Stimulated activated CD4-positive, alpha-beta T cell treated with anti-CD3 and anti-CD28 coated beads, Interleukin-4, amount 100 ng/mL, for 1 hour (primary cell): ENCODE results near the gene ARMH3.
"Not testable (repeated sequence)": the region's sequence is repeated elsewhere in the genome, so short reads cannot be mapped to it uniquely, and the experiment has no call there.

Source experiments
- DNase-seq: peaks from one replicate; pipeline ENCODE4 v3.0.0-alpha.2; 2020

Gene ARMH3

GRCh38 chr10:102055647-102056419, at the start of gene ARMH3:
ARMH3 (minus strand) TSS chr10:102056173; CDS start chr10:102040114, 16,059 bp downstream.
- DNase-seq, result peak; percentile 87

- DNase-seq, result no peak
Measured at GRCh38 chr10:102102421-102102820, 46.4 kb upstream of the ARMH3 start.

GRCh38 chr10:102101152-102101551, 45.2 kb upstream of the ARMH3 start:
- DNase-seq, result no peak

DNA sequence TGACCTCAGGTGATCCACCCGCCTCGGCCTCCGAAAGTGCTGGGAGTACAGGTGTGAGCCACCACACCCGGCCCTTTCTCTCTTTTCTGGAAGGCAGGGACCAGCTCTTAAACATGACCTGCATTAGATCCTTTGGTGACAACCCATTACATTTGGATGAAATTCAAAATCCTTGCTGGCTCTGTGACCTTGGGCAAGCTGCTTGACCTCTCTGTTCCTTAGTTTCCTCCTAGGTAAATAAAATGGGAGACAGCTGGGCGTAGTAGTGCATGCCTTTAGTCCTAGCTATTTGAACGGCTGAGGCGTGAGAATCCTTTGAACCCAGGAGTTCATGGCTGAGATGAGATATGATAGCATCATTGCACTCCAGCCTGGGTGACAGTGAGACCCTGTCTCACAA, 40.5 kb upstream of the ARMH3 start:
- no peak for DNase-seq

- no peak for DNase-seq
Measured at GRCh38 chr10:102090772-102091171, 34.8 kb upstream of the ARMH3 start.

DNA sequence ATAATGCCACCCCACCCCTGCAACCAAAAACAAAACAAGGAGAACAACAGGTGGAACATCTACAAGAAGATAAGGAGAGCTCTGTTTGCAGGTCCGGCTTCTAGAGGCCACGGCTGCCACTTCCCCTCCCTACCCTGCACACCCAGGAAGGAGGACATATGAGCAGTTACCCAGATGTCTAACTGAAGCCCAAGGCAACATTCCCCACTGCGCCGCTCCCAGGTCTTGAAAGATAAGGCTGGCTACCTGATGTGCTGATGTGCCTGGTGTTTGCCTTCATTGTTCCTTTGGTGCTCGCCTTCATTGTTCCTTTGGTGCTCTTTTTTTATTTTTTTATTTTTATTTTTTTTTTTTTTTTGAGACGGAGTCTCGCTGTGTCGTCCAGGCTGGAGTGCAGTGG, 30.2 kb upstream of the ARMH3 start:
- DNase-seq, result no peak

DNA sequence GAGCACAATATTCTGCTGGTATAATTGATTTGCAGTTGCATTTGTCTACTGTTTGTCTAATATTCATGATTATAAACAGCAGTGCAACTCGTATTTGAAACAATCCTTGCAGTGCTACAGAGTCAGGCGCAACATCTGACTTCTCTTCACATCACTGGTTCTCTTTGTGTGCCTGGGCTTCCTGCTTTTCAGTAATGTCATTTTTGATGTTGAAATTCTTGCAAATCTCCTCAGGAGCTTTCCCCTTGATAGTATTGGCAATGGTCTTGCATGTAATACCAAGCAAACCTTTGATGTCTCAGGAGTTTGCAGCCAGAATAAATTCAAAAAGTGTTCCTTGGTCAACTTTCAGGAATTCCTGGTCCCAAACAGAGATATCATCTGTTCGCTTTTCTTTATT, 29.4 kb upstream of the ARMH3 start:
- DNase-seq, result no peak

GRCh38 chr10:102083541-102083940, 27.6 kb upstream of the ARMH3 start:
- no peak for DNase-seq

GRCh38 chr10:102072673-102073527, 16.9 kb upstream of the ARMH3 start:
- DNase-seq, result peak; percentile 79

GRCh38 chr10:102069071-102069470, 13.1 kb upstream of the ARMH3 start:
- DNase-seq, result no peak

DNA sequence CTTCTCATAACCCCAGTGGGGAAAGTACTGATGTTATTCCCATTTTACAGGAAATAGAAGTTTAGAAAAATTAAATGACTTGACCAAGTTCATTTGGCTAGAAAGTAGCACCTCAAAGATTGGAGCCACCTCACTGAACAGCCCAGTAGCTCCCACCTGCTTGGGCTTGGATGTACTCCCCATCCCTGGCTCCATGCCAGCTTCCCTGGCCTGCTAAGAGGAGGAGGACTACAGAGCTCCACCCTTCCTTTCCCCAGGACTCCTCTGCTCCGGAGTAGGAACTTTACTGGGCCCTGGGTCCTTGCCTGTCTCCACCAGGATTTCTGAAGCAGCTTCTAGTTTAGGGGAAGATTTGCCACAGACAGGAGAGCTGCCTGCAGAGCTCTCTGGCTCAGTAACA, 12.2 kb upstream of the ARMH3 start:
- no peak for DNase-seq

DNA sequence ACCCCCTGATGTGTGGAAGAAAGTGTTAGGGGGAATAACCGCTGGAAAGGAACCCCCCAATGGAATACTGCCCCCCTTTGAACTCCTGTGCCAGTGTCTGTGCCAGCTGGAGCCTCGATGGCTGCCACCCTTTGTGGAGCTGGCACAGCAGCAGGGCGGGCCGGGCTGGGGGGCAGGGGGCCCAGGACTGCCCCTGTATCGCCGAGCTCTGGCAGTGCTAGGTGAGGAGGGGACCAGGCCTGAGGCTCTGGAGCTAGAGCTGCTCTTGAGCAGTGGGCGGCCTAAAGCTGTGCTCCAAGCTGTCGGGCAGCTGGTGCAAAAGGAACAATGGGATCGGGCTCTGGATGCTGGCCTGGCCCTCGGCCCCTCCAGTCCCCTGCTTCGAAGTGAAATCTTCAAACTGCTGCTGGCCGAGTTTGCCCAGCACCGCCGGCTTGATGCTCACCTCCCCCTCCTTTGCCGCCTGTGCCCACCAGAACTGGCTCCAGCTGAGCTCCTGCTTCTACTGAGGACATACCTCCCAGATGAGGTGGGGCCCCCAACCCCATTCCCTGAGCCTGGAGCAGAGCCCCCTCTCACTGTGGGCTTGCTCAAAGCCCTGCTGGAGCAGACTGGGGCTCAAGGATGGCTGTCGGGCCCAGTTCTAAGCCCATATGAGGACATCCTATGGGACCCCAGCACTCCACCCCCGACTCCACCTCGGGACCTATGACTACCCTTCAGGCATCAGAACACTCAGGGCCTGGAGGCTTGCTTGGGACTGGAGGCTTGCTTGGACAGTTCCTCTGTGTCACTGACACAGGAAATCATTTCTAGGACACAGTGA, 11.3 kb upstream of the ARMH3 start:
- no peak for DNase-seq

DNA sequence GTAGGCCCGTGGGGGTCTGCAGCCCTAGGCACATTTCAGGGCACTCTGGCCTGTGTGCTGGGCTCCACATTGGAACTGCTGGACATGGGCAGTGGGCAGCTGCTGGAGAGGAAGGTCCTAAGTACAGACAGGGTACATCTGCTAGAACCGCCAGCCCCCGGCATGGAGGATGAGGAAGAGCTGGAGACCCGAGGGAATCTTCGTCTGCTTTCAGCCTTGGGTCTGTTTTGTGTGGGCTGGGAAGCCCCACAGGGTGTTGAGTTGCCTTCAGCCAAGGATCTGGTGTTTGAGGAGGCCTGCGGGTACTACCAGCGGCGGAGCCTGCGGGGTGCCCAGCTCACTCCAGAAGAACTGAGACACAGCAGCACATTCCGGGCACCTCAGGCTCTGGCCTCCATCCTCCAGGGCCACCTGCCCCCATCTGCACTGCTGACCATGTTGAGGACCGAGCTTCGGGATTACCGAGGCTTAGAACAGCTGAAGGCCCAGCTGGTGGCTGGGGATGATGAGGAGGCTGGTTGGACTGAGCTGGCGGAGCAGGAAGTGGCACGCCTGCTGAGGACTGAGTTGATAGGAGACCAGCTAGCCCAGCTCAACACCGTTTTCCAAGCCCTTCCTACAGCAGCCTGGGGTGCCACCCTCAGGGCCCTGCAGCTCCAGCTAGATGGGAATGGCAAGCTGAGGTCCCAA, 10.6 kb upstream of the ARMH3 start:
- no peak for DNase-seq

DNA sequence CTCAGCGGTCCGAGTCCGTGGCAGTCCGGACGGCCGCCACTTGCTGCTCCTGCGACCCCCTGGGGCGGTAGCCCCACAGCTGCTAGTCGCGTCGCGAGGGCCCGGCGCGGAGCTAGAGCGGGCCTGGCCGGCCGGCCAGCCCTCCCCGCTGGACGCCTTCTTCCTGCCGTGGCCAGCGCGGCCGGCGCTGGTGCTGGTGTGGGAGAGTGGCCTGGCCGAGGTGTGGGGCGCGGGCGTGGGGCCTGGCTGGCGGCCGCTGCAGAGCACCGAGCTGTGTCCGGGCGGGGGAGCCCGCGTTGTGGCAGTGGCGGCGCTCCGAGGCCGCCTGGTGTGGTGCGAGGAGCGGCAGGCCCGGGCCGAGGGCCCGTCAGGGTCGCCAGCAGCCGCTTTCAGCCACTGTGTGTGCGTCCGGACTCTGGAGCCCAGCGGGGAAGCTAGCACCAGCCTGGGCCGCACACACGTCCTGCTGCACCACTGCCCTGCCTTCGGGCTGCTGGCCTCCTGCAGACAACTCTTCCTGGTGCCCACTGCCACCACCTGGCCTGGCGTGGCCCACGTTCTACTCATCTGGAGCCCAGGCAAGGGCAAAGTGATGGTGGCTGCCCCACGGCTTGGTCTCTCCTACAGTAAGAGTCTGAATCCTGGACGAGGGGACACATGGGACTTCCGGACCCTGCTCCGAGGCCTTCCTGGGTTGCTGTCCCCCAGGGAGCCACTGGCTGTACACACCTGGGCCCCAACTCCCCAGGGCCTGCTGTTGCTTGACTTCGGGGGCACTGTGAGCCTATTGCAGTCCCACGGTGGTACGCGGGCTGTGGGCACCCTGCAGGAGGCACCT, 9.8 kb upstream of the ARMH3 start:
- DNase-seq, result peak; percentile 14

DNA sequence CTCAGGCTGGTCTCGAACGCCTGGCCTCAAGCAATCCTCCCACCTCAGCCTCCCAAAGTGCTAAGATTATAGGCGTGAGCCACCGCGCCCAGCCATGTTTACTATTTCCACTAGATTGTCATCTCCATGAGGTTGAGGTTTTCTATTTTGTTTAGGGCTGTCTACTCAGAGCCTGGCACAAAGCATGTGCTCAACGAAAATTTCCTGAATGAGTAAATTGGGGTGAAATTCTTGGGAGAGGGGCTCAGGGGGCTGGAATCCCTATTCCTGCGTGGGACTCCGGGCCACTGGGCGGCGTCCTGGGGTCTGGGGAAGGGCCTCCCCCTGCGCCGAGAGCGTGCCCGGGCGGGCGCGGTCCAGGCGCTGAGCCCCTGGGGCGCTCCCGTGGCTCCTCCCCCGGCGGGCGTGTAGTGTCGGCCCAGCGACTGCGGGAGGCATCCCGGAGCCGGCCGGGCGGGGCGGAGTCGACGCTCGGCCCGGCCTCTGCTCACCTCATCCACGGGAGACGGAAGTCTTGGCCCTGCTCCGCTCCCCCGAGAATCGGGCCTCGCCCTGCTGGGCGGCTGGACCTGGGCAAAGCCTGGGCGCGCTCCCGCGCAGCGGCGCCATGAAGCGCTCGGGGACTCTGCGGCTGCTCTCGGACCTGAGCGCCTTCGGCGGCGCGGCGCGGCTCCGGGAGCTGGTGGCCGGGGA, 9.0 kb upstream of the ARMH3 start, which contains the start of gene HPS6:
Gene HPS6 (plus strand): TSS at position 482 of the 693 bp plus-strand sequence. CDS start 126 bp downstream, at position 608.
- peak; percentile 91 for DNase-seq

GRCh38 chr10:102064503-102064867, 8.5 kb upstream of the ARMH3 start:
- DNase-seq, result no peak

- no peak for DNase-seq
Measured at GRCh38 chr10:102059987-102060386, 4.0 kb upstream of the ARMH3 start.

GRCh38 chr10:102054881-102055646, 909 bp downstream of the ARMH3 start:
- not testable (repeated sequence) for DNase-seq

DNA sequence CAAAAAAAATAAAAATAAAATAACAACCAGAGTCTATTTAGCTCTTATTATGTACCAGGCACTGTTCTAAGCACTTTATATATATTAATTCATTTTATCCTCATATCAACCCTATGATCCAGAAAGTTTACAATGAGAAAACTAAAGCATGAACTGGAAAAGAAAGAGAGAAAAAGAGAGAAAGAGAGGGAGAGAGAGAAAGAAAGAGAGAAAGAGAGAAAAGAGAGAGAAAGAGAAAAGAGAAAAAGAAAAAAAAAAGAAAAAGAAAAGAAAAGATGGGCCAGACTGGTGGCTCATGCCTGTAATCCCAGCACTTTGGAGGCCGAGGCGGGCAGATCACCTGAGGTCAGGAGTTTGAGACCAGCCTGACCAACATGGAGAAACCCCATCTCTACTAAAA, 9.9 kb downstream of the ARMH3 start:
- no peak for DNase-seq

DNA sequence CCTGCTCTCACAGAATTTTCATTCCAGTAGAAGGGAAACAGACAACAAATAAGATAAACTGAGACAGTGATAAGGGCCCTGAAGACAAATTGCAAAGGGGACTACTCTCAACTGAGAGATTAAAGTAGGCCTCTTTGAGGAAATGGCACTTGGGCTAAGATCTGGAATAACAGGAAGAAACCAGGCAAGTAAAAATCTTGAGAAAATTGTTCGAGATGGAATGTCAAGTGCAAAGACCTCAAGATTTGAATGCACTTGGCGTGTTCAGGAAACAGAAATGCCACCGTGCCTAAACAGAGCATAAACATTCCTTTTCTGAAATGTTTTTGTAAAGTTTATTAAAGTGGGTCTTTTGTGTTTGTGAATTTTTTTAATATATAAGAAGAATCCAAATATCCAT, 10.7 kb downstream of the ARMH3 start:
- DNase-seq, result no peak
